Anterior cingulate cortex (tissue), 58 donors: Measurements from ENCODE around the gene KRT13.

Experiments used
- DNase-seq, 58 donors: peaks; one replicate each; lab custom pipeline; 2025; lab: John Stamatoyannopoulos, UW

KRT13 gene

DNA sequence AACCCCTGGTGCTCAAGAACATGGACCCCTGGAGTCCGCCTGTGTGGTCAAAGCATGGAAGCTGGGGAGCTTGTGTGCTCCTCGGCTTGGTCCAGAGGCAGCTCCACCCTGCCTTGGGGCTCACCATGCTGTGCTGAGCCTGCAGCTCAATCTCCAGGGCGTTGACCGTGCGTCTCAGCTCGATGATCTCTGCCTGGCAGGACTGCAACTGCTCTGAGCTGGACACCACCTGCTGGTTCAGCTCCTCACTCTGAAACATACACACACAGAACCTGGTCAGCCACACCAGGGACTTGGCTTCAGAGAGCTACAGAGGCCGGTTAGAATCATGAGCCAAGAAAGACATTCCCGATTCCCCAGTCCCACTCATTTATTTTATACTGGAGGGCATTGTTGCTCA, 27.2 kb downstream of the KRT13 start:
- DNase-seq, result no peak

DNA sequence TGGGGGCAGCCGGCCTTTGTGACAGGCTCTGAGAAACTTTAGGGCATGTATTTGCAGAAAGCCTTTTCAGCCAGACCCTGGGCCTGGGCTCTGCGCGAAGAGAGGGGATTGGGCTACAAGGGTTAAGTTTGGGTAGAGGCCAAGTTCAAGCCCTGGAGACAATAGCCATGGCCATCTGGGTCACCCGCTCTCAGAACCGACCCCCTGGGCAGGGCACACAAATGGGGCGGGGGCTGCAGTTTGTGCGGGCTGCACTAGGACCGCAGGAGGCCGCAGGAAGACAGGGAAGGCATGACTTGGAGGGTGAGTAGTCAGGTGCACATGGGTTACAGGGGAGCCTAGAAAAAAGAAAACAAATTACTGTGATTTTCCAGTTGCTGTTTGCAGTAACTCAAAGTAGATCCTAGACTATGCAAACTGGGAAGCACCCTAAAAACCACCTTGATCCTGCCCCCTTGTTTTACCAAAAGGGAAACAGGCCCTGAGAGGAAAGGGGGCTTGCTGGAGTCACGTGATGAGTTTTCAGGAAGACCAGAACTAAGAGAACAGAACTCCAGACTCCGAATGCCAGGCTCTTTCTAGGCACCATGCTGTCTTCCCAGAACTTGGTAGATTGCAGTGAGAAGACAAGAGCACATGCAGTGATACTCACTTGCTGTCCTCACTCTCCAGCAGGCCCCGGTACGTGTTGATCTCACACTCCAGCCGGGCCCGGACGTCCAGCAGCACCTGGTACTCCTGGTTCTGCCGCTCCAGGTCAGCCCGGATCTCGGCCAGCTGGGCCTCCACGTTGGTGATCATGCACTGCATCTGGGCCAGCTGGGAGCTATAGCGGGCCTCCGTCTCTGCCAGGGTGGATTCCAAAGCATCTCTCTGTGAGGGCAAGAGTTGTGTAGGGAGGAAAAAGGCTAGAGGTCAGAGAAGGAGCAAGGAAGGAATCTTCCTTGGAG, 28.3 kb downstream of the KRT13 start:
- no peak for DNase-seq

DNA sequence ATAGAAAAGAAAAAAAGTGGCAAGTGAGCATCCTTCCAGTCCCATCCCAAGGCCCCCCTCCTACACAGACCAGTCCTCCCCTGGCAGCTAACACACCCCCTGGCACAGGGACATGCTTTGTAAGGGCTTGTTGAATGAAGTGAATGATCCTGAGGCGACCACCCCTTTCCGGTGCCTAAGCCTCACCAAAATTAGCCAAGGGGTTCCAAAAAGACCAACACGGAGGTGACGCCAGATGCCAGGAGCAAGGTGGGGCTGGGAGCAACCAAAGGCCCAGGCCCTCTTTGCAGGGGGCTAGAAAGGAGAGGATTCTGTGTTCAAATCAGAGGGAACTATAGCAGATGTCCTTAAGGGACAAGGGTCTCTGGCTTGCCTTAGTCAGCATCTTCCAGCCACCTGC, 30.0 kb downstream of the KRT13 start:
- no peak for DNase-seq

DNA sequence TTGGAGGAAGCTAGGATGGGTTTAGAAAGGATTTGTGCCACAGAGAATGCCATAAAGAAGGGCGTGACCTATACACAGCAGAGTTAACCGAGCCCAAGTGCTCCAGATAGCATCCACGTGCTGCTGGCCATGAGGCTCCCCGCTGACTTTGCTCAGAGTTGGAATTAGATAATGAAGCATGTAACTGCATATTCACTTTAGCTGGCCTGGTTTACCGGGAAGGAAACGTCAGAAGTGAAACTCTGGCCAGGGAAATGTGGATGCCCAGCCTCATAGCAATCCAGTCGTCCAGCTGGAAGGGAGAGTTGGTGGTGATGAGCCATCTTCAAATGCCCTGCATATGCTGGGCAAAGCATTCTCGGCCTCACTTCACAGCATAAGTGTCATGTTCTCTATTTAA, 30.5 kb downstream of the KRT13 start:
- DNase-seq, result no peak

DNA sequence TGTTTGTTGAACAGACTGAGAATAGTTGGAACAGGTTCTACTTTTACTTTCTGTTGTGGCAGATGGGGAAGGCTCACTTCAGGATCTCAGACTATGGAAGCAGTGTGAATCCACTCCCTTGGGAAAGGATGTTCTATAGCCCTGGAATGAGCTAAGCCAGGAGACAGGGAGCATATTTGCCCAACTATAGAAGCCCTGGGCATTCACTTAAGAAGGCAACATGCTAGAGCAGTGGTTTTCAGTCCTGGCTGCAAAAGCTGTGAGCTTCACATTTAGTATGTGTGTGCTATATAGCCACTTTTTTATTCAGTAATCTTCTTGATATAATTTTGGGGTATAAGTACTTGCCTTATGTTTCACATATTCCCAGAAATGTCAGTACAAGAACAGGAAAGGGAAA, 37.1 kb downstream of the KRT13 start:
- no peak for DNase-seq

DNA sequence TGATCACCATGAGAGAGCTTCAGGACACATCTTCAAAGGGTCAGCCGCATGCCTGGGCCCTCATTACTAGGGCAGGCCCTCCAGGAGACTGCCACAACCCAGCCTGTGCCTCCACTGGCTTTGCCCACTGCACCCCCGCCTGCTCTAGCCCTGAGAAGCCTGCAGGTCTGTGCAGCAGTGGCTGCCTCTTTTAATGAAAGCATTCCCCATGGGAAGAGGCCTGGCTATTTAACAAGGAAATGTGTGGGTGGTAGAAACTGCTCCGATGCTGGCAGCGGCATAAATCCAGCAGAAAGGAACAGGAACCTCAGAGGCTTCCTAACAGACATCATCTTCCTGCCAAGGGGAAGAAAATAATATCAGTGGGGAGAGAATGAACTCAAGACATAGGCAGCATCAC, 37.9 kb downstream of the KRT13 start:
- DNase-seq, result peak in 1 of 58 donors; percentile 3

DNA sequence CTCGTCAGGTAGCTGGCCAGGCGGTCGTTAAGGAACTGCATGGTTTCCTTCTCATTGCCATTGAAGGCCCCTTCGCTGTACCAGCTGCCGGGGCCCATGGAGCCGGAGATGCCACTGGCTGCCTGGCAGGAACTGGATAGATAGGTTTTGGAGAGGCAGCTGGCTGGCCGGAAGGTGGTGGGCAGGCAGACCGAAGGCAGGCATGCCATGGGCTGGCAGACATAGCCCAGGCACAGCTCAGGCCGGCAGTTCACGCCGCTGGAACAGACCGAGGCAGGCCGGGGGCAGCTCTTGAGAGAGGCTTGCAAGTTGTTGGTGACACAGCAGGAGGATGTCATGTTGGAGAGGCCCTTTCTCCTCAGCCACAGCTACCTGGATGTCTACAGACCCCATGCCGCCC, 38.4 kb downstream of the KRT13 start, which contains the start of gene KRT32:
KRT32 (minus strand) TSS at position 399 of the 400 bp plus-strand sequence; CDS start at position 338, 61 bp downstream.
- DNase-seq, result no peak

DNA sequence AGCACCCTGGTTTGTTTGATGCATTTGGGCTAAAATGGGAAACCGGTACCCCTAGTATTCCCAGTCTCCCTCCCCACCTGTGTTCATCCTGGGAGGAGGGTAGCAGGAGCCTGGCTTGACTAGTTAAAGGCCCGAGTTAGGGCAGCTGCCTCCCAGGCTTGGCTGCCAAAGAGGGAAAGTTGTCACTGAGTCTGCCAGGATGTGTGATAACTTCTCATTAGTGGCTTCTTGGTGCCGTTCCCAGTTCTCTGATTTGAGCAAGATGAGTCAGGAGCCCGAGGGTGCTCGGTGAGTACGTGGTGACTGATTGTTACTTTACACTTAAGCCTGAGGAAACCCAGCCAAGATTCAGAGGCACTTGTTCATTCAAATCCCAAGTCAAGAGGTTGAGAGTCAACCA, 40.7 kb downstream of the KRT13 start:
- DNase-seq, result peak in 40 of 58 donors; percentile 1 to 82 (median 34)

DNA sequence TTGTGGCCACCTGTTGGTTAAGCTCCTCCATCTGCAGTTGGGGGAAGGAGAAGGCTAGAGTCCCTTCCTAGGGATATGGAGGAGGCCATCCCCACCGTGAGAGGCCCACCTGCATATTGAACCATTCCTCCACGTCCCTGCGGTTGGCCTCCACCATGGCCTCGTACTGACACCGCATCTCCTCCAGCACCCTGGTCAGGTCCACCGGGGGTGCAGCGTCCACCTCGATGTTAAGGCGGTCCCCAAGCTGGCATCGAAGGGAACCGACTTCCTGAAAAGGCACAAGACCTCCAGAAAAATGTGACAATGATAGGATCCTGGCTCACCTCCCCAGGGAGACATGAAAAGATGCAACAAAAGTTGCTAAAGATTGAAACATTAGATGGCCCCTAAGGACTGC, 41.2 kb downstream of the KRT13 start:
- no peak for DNase-seq

DNA sequence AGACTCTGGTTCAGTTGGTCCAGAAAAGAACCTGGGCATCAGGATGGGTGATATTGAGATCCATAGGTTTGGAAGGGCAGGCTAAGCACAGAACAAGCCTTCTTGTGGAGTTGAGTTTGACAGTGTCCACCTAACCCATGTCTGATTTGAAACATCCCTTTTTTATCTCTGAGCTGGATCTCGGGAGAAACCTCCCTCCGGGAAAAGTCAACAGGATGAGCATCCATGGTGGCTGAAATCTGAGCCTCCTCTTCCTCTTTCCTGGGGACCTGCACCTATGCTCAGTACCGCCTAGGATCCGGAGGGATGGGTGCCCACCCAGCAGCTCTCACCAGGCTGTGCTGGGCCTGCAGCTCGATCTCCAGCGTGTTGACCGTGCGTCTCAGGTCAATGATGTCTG, 41.7 kb downstream of the KRT13 start:
- DNase-seq, result no peak

DNA sequence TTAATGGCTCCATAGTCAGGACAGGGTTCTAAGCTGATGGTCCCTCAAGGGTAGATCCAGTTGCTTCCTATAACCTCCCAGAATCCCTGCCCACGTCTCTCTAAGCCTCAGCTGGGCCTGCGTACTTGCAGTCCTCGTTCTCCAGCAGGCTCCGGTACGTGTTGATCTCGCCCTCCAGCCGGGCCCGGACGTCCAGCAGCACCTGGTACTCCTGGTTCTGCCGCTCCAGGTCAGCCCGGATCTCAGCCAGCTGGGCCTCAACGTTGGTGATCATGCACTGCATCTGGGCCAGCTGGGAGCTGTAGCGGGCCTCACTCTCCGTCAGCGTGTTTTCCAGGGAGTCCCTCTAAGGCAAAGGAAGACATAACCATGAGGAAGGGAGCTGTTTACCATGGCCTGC, 42.7 kb downstream of the KRT13 start:
- DNase-seq, result no peak

DNA sequence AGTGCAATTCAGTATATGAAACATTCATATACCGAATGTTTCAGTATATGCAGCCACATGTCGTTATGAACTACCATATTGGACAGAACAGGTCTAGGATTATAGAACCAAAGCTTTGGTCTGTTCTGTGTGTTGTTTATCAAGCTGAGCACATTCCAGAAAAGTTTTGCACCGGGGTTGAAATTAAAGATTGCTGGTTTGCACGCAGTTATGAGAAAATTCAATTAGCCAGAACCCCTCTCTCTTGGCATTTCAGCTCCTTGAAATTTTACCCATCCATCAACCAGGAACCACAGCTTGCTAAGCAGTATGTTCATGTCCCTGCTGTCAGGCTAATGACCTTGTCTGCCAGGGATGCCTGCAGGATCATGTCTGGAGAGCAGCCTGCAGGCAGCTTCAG, 47.7 kb downstream of the KRT13 start:
- DNase-seq, result no peak

DNA sequence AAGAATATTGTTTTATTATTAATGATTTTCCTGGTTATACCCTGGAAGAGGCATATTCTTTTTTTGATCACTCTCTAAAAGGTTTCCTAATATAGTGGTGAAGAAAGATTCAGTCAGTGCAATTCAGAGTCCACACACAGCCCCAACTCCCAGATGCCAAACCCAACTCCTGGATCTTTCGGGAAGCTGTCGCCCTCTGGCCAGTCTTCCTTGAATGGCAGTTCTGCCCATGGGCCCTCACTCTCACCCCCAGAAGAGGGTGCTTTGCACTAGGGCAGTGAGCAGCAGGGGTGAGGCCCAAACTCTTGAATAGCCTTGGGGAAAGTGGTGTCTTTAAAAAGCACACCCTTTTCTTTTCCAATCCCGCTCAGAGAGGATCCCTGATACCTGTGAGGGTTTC, 49.2 kb downstream of the KRT13 start:
- DNase-seq, result no peak

DNA sequence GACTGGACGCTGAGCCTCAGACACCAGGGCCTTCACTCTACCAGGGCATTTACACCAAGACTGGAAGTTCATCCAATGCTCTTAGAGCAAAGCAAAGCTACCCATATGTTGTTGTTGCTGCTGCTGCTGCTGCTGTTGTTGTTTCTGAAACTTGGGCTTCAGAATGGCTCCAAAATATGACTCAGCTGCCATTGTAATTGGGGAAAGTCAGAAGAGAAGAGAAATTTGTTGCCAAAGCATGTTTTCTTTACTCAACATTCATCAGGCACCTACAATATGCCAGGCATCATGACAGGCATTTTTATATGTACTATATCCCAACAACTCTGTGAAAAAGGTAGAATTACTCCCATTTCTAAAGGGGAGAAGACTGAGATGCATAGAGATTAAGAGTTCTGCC, 50.2 kb downstream of the KRT13 start:
- DNase-seq, result peak in 1 of 58 donors; percentile 7

DNA sequence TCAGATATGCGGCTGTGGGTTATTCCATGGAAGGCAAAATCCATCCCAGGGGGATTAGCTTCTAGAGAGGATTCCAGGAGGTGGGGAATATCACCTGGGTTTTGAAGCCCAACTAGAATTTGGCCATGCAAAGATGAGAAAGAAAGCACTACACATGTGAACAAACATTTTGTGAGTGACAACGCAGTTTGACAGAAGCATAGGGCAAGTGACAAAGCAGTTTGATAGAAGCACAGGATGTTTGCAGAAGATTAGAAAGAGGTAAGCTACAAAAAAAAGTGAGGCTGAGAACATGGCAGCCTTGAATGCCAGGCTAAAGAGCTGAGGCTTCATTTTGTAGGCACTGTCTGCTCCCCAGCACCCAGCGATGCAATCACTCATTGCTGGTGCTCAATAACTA, 52.3 kb downstream of the KRT13 start:
- no peak for DNase-seq

DNA sequence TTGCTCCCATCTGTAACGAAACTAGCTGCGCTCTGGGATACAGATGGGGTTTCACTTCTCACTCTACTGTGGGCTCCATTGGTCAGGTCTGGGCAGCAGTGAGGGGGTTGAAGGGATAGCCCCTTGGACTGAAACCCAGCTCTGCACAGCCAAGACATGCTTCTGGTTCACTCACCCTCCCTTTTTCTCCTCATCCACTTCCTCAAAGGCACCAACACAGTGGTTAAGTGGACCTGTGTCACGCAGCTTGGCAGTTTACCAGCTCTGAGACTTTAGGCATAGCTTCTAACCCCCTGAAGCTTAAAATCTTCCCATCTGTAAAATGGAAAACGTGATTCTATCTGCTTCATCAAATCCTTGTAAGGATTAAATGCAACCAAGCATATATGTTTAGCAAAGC, 53.1 kb downstream of the KRT13 start:
- no peak for DNase-seq

DNA sequence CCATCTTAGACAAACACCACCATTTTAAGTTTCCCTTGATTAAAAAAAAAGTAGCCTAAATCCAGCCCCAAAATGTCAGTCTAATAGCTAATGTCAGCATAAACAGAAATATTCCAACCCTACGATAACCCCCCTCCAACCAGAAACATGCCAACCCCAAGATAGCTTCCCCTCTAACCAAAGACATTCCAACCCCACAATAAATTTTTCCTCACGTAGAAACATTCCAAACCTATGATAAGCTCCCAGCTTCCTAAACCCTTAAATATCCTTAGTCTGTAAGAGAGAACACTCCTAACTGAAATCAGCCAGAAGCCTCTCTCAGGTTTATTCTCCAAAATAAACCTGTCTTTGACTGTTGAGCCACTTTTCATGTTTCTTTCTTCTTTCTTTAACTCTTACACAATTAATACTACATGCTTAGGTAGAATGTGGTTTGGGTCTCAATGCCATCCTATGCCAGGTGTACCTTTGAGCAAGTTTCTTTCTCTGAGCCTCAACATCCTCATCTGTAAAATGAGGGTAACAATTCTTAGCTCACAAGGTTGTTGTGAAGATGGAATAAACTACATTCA, 54.2 kb downstream of the KRT13 start:
- no peak for DNase-seq
